Measurements from ENCODE around the gene ZCCHC17.

ZCCHC17 gene

DNA sequence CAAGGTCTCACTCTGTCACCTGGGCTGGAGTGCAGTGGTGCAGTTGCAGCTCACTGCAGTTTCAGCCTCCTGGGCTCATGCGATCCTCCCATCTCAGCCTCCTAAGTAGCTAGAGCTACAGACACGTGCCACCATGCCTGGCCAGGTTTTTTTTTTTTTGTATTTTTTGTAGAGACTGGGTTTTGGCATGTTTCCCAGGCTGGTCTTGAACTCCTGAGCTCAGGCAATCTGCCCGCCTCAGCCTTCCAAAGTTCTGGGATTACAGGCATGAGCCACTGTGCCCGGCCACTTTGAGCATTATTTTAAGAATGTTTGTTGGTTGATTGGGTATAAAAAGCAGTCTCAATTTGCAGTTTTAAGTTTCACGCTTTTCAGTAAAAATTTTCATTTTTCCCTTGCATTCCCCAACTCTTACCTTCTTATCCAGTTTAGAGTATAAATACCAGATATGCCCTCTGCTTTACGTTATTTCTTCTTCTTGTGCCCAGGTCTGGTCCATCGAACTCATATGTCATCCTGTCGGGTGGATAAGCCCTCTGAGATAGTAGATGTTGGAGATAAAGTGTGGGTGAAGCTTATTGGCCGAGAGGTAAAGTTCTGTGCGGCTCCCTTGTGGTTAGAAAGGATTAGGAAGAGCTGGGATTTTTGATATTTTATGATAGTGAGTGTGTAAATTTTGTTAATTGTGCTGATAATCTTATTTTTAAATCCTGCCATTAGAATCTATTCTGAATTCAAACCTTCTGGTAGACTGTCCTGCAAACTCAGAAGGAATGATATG lies 40.0 kb downstream of the ZCCHC17 start:
- no peak overlapping the region for H3K27ac ChIP-seq
- H3K9ac ChIP-seq: no peak overlapping the region
- no peak overlapping the region for H3K4me3 ChIP-seq (IDR thresholded peaks at IDR 0.05; ENCODE audit: insufficient read depth, low read depth, low read length)
- TF ChIP-seq, protein P1, sequence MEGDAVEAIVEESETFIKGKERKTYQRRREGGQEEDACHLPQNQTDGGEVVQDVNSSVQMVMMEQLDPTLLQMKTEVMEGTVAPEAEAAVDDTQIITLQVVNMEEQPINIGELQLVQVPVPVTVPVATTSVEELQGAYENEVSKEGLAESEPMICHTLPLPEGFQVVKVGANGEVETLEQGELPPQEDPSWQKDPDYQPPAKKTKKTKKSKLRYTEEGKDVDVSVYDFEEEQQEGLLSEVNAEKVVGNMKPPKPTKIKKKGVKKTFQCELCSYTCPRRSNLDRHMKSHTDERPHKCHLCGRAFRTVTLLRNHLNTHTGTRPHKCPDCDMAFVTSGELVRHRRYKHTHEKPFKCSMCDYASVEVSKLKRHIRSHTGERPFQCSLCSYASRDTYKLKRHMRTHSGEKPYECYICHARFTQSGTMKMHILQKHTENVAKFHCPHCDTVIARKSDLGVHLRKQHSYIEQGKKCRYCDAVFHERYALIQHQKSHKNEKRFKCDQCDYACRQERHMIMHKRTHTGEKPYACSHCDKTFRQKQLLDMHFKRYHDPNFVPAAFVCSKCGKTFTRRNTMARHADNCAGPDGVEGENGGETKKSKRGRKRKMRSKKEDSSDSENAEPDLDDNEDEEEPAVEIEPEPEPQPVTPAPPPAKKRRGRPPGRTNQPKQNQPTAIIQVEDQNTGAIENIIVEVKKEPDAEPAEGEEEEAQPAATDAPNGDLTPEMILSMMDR (conservative IDR thresholded peaks at IDR 0.05; ENCODE audit: low read depth, low read length): no peak
- peaks cover 12% of the 10 kb centered on the region for H3K4me1 ChIP-seq (ENCODE audit: low read depth, poor library complexity, severe bottlenecking)
- no peaks in the 10 kb centered on the region for H3K79me2 ChIP-seq (ENCODE audit: insufficient read depth, low read depth)
- no peaks in the 10 kb centered on the region for H4K20me1 ChIP-seq (ENCODE audit: insufficient read depth)
- H3K4me2 ChIP-seq: no peak overlapping the region
- H3K27me3 ChIP-seq (ENCODE audit: insufficient read depth, low read depth): no peaks in the 10 kb centered on the region
- H2AFZ ChIP-seq (ENCODE audit: low read depth): no peak overlapping the region
- H3K36me3 ChIP-seq (ENCODE audit: insufficient read depth): no peaks in the 10 kb centered on the region

DNA sequence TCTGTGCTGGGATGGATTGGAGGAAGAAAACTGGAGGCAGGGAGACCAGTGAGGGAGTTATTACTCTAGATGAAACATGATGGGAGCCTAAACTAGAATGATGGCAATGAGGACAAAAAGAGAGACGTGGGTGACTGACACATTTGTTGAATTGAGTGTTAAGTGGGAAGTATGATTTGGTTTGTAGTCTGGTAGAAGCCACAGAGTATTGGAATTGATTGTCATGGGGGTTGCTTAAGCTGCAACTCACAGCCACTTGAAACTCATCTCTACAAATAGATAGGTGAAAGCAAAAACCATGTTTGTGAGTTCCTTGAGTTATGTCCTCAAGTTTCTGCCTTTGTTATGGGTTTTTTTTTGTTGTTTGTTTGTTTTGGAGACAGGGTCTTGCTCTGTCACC lies 47.7 kb downstream of the ZCCHC17 start:
- H3K9ac ChIP-seq: no peak overlapping the region
- H3K4me1 ChIP-seq (ENCODE audit: low read depth, poor library complexity, severe bottlenecking): peaks cover 3% of the 10 kb centered on the region
- H3K27me3 ChIP-seq (ENCODE audit: insufficient read depth, low read depth): no peaks in the 10 kb centered on the region
- H4K20me1 ChIP-seq (ENCODE audit: insufficient read depth): no peaks in the 10 kb centered on the region
- H3K27ac ChIP-seq: no peak overlapping the region
- H3K4me2 ChIP-seq: no peak overlapping the region
- TF ChIP-seq, protein P1 (conservative IDR thresholded peaks at IDR 0.05; ENCODE audit: low read depth, low read length): no peak
- no peak overlapping the region for H3K4me3 ChIP-seq (IDR thresholded peaks at IDR 0.05; ENCODE audit: insufficient read depth, low read depth, low read length)
- no peak overlapping the region for H2AFZ ChIP-seq (ENCODE audit: low read depth)
- H3K79me2 ChIP-seq (ENCODE audit: insufficient read depth, low read depth): no peaks in the 10 kb centered on the region
- H3K36me3 ChIP-seq (ENCODE audit: insufficient read depth): no peaks in the 10 kb centered on the region

DNA sequence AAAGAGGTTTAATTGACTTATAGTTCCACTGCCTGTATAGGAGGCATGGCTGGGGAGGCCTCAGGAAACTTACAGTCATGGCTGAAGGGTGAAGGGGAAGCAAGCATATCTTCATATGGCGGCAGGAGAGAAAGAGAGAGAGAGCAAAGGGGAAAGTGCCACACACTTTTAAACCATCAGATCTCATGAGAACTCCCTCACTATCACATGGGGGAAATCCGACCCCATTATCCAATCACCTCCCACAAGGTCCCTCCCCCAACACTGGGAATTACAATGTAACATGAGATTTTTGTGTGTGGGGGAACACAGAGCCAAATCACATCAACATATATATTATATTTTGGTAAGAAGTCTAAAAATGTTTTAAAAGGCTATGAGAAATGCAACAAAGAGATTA lies 48.8 kb downstream of the ZCCHC17 start:
- Histone ChIP-seq H3K4me1 (ENCODE audit: low read depth, poor library complexity, severe bottlenecking) (peaks cover 2% of the 10 kb centered on the region), H3K9ac (no peak overlapping the region), H2AFZ (ENCODE audit: low read depth) (no peak overlapping the region), H3K27me3 (ENCODE audit: insufficient read depth, low read depth) (no peaks in the 10 kb centered on the region), H3K4me2 (no peak overlapping the region), H3K36me3 (ENCODE audit: insufficient read depth) (no peaks in the 10 kb centered on the region), H3K79me2 (ENCODE audit: insufficient read depth, low read depth) (no peaks in the 10 kb centered on the region), H3K27ac (no peak overlapping the region), H3K4me3 (IDR thresholded peaks at IDR 0.05; ENCODE audit: insufficient read depth, low read depth, low read length) (no peak overlapping the region), H4K20me1 (ENCODE audit: insufficient read depth) (no peaks in the 10 kb centered on the region)
- TF ChIP-seq, protein P1 (conservative IDR thresholded peaks at IDR 0.05; ENCODE audit: low read depth, low read length): no peak

DNA sequence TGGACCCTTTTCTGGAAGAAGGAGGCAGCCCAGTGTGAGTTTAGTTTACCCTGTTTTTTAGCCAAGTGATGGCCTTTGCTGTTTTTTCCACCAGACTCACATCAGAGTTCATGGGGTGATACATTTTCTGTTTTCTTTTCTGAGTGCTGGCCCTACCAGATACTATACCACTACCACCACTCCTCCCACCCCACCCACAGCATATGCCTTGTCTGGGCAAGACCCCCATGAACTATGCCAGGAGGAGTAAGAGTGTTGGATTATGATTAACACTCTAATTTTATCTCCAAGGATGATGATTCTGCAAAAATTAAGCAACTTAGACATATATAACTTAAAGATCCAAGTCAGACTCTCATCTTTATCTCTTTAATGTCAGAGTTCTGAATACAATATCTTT lies 50.0 kb downstream of the ZCCHC17 start:
- TF ChIP-seq, protein P1 (conservative IDR thresholded peaks at IDR 0.05; ENCODE audit: low read depth, low read length): no peak
- no peaks in the 10 kb centered on the region for H3K79me2 ChIP-seq (ENCODE audit: insufficient read depth, low read depth)

More for the DNA sequence above, 50.0 kb downstream of the ZCCHC17 start:
- Histone ChIP-seq H2AFZ (ENCODE audit: low read depth) (no peak overlapping the region), H3K4me2 (no peak overlapping the region), H3K9ac (no peak overlapping the region), H4K20me1 (ENCODE audit: insufficient read depth) (no peaks in the 10 kb centered on the region), H3K4me1 (ENCODE audit: low read depth, poor library complexity, severe bottlenecking) (no peaks in the 10 kb centered on the region), H3K27me3 (ENCODE audit: insufficient read depth, low read depth) (no peaks in the 10 kb centered on the region), H3K4me3 (IDR thresholded peaks at IDR 0.05; ENCODE audit: insufficient read depth, low read depth, low read length) (no peak overlapping the region), H3K27ac (no peak overlapping the region), H3K36me3 (ENCODE audit: insufficient read depth) (no peaks in the 10 kb centered on the region)

All from KMS-11 (cell line).